ENCODE measurements around the gene MPV17L.
"Not testable (repeated sequence)": the region's sequence is repeated elsewhere in the genome, so short reads cannot be mapped to it uniquely, and the experiment has no call there.

Gene MPV17L

DNA sequence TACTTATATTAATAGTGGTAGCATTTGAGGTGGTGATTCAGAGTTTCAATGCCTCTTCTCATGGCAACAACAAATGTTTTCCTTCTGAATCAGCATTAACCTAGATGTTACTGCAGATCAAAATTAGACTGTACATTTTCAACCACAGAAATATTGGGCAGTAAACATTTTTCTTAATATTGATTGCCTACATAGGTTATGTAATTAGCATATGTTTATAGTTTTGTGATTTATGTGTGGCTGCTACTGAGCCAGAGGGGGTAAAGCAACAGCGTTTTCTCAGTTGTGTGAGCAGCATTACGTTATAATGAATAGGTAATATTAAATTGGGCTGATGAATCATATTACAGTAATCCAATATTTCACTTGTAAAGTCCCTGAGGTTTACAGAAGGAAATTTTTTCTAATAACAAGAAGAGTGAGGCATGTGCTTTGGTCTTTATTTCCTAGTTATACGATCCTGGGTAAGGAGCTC, 20.0 kb downstream of the MPV17L start:
- TF ChIP-seq, protein P1, sequence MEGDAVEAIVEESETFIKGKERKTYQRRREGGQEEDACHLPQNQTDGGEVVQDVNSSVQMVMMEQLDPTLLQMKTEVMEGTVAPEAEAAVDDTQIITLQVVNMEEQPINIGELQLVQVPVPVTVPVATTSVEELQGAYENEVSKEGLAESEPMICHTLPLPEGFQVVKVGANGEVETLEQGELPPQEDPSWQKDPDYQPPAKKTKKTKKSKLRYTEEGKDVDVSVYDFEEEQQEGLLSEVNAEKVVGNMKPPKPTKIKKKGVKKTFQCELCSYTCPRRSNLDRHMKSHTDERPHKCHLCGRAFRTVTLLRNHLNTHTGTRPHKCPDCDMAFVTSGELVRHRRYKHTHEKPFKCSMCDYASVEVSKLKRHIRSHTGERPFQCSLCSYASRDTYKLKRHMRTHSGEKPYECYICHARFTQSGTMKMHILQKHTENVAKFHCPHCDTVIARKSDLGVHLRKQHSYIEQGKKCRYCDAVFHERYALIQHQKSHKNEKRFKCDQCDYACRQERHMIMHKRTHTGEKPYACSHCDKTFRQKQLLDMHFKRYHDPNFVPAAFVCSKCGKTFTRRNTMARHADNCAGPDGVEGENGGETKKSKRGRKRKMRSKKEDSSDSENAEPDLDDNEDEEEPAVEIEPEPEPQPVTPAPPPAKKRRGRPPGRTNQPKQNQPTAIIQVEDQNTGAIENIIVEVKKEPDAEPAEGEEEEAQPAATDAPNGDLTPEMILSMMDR (IDR thresholded peaks at IDR 0.05; ENCODE audit: low read depth, low read length): no peak
- DNase-seq (ENCODE audit: extremely low read depth, low read depth): no peak

DNA sequence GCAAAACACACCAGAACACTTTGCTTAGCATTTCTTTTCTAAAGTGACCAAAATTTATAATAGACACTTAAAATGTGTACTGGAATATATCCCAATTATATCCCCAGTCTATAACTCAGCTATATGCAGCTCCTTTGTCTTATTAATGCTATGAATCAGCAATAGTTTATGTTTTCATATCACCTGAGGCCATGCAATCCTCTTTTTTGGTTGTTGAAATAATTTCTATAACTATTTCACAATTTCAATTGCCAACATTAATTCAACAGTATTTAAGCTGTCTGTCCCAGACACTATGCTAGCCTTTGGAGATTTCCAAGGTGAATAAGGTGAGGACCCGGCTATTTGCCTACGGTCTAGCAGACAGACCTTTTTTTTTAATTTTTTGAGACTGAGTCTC, 21.6 kb downstream of the MPV17L start:
- no peak for DNase-seq (ENCODE audit: extremely low read depth, low read depth)
- TF ChIP-seq, protein P1 (IDR thresholded peaks at IDR 0.05; ENCODE audit: low read depth, low read length): no peak

DNA sequence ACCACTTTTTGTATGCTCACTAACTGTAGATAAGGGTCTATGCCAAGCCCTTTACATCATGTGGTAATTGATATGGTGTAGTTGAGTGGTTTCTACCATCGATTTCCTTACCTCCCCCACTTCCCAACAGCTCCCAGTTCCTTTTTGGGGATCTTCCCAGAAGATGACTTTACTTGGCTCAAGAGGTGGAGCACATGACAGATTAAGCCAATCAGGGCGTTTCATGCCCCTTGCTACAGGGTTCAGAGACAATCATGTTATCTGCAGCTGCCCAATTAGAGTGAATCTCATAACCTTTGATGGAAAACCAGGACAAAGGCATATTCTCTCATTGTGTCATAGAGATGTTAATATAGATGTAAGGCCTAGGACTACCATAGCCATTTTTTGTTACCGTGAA, 22.7 kb downstream of the MPV17L start:
- no peak for DNase-seq (ENCODE audit: extremely low read depth, low read depth)
- TF ChIP-seq, protein P1 (IDR thresholded peaks at IDR 0.05; ENCODE audit: low read depth, low read length): no peak

DNA sequence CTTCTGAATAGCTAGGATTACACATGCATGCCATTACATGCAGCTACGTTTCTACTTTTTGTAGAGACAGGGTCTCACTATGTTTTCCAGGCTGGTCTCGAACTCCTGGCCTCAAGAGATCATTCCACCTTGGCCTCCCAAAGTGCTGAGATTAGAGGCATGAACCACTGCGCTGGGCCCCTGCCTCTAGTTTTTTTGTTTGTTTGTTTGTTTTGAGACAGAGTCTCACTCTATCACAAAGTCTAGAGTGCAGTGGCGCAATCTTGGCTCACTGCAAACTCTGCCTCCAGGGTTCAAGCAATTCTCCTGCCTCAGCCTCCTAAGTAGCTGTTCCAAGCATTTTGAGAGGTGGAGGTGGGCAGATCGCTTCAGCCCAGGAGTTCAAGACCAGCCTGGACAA, 26.1 kb downstream of the MPV17L start:
- DNase-seq (ENCODE audit: extremely low read depth, low read depth): not testable (repeated sequence)

DNA sequence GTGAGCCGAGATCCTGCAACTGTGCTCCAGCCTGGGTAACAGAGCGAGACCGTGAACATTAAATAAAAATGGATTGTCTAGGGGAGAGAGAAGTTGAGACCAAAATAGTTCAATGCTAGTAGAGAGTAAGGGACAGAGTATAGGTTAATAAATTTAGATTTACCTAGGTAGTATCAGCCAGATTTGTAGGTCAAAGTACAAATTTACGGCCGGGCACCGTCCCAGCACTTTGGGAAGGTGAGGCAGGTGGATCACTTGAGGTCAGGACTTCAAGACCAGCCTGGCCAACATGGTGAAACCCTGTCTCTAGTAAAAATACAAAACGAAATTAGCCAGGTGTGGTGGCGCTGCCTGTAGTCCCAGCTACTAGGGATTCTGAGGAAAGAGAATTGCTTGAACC, 26.7 kb downstream of the MPV17L start:
- DNase-seq (ENCODE audit: extremely low read depth, low read depth): no peak
- TF ChIP-seq, protein P1 (IDR thresholded peaks at IDR 0.05; ENCODE audit: low read depth, low read length): no peak

DNA sequence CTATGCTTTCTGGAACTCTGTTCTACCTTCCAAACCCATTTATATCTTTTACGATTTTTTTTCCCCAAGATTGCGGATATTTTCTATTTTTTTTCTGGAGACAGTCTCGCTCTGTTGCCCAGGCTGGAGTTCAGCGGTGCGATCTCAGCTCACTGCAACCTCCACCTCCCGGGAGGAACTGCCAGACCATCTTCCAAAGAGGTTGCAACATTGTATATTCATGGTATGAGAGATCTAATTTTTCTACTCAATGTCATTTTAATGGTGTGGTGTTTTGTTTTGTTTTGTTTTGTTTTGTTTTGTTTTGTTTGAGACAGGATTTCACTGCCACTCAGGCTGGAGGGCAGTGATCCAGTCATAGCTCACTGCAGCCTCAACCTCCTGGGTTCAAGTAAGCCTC, 30.3 kb downstream of the MPV17L start:
- DNase-seq (ENCODE audit: extremely low read depth, low read depth): no peak
- TF ChIP-seq, protein P1 (IDR thresholded peaks at IDR 0.05; ENCODE audit: low read depth, low read length): no peak

DNA sequence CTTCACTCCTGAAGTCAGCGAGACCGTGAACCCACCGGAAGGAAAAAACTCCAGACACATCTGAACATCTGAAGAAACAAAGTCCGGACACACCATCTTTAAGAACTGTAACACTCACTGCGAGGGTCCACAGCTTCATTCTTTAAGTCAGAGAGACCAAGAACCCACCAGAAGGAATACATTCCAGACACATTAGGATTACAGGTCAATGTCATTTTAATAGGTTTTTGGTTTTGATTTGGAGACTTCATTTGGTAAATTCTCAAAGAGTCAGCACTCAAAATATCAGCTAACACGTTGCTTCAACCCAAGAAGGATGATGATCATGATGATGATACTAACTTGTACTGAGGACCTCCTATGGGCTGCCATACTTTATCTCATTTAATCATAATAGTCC, 31.2 kb downstream of the MPV17L start:
- TF ChIP-seq, protein P1 (IDR thresholded peaks at IDR 0.05; ENCODE audit: low read depth, low read length): no peak
- DNase-seq (ENCODE audit: extremely low read depth, low read depth): no peak

DNA sequence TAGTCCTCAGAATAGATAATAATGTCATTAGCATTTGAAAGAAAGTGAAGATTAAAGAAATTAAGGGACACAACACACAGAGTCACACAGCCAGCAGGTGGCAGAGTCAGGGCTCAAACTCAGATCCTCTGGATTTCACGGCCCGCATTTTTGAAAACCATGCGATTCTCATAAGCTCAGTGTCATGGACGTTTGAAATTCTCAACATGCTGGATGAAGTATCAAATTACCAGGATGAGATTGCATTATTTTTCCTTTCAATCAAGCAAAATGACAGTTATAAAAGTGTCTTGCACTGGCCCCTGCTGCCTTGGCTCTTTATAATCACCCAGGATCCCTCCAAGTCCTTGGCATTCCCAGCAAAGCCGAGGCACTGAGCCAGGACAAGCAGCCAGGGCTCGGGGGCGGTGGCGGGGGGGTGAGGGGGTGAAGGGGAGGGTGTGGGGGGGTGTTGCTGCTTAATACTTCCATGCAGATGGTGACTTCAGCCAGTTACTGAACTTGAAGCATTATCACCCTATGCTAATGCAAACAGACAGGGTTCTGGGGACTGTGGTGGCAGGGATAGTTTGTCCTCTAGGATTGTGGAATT, 32.2 kb downstream of the MPV17L start:
- TF ChIP-seq, protein P1 (IDR thresholded peaks at IDR 0.05; ENCODE audit: low read depth, low read length): peak; percentile 73

DNA sequence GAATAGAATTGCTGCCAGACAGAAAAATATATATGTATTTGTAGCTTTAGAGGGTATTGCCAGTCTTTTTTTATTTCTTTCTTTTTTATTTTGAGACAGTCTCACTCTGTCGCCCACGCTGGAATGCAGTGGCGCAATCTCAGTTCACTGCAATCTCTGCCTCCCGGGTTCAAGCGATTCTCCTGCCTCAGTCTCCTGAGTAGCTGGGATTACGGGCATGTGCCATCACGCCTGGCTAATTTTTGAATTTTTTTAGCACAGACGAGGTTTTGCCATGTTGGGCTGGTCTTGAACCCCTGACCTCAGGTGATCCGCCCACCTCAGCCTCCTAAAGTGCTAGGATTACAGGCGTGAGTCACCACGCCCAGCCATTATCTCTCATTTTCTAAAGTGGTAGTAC, 35.3 kb downstream of the MPV17L start:
- DNase-seq (ENCODE audit: extremely low read depth, low read depth): not testable (repeated sequence)

More for the DNA sequence above, 32.2 kb downstream of the MPV17L start:
- DNase-seq (ENCODE audit: extremely low read depth, low read depth): peak; percentile 72
